GM19193 (cell line): ENCODE measurements around the gene KLHL26.

Source experiments
- POLR2A ChIP-seq: IDR thresholded peaks from 4 replicates; pipeline ENCODE4 v1.6.1; 2011; ENCODE audit not compliant: insufficient read depth, insufficient read length; ENCODE audit errors: extremely low read depth

The KLHL26 gene

DNA sequence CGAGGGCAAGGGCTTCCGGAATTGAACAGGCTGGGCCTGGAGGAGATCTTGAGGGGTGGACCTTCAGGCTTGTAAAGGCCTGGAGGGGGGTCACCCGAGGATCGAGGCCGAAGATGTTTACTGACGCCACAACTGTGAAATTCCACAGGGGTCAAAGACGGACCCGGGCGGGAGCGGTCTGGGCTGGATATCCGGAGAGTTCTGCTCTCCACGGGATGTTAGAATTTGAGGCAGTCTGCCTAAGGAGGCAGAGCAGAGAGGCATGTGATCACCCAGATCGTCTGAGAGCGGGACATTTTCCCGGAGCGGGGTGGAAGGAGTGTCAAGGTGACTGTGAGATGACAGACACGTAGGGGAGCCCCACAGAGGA is 13.2 kb downstream of the KLHL26 start:
- TF ChIP-seq POLR2A, result no peak

DNA sequence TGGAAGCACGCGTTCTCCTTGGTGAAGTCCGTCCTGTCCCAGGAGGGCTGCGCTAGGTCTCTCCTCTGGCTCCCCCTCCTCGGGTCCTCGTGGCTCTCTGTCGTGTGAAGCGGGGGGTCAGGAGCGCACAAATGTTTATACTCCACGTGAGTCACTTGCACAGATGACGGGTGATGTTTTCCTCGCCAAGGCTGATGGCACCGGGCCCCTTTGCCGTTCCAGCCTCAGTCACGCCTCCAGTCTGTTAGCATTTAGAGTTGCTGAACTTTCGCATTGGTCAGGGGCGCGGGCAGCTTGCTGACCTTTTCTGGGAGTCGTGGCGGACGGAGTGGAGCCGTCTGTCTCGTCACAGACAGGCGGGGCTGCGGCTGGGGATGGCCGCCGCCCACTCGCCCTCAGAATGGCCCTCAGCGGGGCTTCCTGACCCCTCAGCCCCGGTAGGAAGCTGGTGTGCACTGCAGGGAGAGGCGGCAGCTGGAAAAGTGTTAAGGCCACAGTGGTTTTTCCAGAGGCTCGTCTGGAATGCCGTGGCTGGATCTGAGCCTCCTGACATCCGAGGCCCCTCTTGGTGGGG is 13.7 kb downstream of the KLHL26 start:
- no peak for TF ChIP-seq POLR2A

DNA sequence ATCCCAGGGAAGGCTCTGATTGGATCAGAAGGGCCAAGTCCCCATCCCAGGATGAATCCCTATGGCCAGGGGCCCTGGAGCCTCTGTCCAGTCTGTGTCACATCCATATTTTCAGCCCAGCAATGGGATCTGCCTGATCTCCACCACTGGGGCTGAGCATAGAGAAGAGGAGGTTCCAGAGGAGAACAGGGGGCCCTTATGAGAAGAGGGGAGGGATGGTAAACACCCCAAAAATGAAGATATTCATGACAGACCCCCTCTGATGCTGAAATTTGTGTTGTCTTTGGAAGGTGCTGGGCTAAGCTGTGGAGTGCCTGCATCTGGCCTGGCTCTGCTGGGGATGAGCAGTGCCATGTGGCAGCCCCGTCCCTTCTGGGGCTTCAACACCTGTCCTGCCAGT is 14.5 kb downstream of the KLHL26 start:
- TF ChIP-seq POLR2A, result no peak

DNA sequence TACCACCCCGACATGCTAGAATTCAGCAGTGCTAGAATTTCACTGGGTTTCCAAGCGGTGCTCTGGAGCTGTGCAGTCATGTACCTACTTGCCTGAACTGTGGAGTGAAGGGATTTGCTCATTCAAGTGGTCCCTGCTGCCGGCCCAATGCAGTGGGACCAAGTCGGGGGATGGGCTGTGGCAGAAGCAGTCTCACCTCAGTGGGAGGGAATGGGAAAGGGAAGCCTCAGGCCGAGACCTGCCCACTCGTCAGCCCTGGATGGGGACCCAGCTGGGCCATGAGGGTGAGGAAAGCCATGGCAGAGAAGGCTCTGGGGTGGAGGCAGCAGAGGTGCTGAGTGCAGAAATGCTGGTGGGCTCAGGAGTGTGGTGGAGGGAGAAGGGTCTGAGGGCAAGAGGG is 14.9 kb downstream of the KLHL26 start:
- no peak for TF ChIP-seq POLR2A

DNA sequence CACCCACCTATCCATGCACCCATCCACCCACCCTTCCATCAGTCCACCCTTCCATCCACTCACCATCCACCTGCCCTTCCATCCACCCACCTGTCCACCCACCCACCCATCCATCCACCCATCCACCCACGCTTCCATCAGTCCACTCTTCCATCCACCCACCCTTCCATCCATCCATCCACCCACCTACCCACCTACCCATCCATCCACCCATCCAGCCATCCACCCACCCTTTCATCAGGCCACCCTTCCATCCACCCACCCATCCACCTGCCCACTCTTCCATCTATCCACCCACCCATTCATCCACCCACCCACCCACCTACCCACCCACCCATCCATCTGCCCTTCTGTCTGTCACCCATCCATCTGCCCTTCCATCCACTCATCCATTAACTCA is 17.0 kb downstream of the KLHL26 start:
- TF ChIP-seq POLR2A, result no peak

DNA sequence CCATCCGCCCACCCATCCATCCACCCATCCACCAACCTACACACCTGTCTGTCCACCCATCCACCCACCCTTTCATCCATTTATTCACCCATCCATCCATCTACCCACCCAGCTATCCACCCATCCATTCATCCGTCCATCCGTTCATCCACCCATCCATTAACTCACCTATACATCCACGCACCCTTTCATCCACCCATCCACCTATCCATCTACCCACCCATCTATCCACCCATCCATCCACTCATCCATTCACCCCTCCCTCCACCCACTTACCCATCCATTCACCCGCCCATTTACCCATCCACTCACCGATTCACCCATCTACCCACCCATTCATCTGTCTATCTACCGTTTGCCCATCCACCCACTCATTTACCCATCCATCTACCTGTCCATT is 17.6 kb downstream of the KLHL26 start:
- TF ChIP-seq POLR2A, result no peak

DNA sequence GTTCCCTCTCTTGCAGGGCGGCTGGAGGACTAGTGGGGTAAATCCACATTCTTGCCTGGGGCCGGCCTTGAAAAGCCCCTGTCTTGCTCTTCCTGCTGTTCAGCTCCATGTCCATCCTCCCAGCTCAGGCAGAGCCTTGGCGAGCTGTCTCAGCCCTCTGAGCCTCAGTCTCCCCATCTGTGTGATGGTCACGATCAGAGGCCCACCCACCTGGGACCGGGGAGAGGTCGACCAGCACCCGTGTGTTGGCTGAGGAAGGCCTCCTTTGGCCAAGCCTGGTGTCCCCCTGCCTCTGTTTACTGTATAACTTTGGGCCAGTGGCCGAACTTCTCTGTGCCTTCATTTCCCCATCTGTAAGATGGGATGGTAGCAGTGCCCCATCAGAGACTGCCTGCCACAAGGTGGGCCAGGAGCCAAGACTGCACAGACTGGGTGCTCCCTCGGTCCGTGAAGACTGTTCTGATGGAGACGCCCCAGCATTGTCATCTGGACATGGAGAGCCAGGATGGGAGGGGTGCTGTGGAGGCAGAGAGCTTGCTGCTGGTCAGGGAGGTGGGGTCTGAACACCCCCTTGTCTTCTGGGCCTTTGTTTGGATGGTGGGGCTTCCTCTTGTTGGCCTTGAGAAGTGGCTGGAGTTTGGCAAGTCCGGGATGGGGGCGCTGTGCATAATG is 18.5 kb downstream of the KLHL26 start:
- no peak for TF ChIP-seq POLR2A

DNA sequence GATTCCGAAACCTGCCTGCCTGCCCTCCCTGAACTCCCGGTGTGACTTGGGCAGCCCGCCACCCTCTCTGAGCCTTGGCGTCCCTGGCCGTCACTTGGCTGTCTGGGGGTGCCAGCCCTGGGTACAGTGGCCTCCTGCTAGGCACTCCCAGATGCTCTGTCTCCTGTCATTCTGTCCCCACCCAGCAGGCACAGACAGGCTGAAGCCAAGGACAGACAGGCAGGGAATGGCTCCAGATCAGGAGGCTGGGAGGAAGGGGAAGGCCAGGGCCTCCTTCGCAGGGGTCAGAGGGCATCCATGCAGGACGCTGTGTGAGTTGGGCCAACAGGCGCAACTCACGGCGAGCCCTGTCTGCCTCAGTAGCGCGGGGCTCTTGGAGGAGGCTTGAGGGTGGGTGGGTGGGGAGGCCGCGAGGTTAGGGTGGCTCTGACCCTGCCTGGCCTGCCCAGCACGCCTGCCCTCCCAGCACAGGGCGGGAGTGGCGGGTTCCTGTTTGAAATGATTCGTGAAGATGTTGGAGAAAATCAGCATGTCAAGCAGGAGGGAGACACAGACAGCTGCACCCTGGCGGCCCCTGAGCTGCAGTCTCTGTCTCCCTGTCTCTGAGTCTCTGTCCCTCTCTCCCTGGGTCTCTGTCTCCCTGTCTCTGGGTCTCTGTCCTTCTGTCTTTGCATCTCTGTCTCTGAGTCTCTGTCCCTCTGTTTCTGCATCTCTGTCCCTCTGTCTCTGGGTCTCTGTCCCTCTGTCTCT is 19.7 kb downstream of the KLHL26 start:
- no peak for TF ChIP-seq POLR2A

DNA sequence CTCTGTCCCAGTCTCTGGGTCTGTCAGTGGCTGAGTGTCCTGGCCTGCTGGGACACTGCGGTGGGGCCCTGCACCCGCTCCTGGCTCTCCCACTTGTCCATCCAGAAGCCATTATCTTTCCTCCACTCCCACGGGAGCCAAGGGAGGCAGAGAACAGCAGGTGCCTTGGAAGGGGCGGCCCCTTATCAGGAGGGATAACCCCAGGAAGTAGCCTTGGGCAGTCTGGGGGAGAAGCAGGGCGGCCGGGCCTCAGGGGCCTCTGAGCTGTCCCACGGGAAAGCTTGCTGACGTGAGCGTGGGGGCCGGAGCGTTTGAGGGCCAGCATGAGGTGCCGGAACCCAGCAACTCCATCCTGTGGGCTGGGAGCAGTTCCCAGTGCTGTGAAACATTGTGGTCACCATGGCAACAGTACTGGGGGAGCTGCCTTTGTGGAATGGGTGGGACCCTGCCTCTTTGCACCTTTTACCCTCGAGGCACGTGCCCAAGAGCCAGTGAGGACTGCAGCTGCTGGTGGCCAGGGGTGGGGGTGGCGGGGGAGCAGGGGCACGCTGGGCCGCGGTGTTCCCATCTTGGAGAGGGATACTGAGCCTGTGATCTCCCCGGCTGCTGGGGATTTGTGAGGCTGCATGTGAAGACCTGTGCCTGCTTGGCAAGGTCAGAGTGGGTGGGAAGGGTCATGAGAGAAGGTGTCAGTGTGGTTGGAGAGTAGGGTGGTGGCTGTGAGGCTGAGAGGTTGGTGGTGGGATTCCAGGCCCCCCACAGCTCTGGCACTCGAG is 20.9 kb downstream of the KLHL26 start:
- TF ChIP-seq POLR2A, result no peak

DNA sequence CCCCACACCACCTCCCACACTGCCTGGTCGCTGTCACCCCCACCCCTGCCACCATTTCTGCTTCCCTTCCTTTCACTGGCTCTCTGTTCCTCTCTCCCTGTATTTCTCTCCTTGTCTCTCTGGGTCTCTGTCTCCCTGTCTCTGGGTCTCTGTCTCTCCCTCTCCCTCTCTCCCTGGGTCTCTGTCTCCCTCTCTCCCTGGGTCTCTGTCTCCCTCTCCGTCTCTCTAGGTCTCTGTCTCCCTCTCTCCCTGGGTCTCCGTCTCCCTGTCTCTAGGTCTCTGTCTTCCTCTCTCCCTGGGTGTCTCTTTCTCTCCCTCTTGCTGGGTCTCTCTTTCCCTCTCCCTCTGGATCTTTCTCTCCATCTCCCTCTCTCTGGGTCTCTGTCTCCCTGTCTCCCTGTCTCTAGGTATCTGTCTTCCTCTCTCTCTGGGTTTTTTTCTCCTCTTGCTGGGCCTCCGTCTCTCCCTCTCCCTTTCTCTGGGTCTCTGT is 21.6 kb downstream of the KLHL26 start:
- no peak for TF ChIP-seq POLR2A

DNA sequence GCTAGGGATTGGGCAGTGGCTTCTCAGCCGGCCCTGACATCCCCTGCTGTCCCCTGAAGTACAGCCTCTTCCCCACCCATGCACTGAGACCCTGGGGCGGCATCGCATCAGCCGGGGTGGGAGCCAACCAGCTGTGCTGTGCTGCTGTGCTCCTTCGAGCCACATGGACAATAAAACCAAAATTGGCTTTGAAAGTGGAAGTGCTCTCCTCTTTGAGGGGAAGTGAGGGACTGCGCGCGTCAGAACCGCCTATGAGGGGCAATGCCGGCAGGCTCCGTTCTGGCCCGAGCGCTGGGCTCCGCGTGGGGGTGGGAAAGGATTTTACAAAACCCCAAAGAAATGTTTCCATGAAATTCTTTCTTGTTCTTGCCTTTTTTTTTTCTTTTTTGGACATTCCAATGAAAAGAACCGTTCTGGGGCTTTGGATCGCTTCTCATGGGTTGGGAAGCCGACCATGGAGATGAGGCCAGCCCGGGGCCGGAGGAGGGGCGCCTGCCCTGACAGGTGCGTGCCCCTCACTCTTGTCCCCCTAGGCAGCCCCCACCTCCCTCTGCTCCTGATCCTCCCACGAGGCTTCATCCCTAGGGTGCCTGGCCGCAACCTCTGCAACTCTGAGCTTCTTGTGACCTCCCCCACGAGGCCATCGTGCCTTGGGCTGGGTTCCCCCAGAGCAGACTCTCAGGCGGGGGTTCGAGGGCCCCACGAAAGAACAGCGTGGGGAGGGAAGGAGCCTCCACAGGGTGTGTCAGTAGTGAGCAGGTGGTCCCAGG is 22.6 kb downstream of the KLHL26 start:
- no peak for TF ChIP-seq POLR2A

DNA sequence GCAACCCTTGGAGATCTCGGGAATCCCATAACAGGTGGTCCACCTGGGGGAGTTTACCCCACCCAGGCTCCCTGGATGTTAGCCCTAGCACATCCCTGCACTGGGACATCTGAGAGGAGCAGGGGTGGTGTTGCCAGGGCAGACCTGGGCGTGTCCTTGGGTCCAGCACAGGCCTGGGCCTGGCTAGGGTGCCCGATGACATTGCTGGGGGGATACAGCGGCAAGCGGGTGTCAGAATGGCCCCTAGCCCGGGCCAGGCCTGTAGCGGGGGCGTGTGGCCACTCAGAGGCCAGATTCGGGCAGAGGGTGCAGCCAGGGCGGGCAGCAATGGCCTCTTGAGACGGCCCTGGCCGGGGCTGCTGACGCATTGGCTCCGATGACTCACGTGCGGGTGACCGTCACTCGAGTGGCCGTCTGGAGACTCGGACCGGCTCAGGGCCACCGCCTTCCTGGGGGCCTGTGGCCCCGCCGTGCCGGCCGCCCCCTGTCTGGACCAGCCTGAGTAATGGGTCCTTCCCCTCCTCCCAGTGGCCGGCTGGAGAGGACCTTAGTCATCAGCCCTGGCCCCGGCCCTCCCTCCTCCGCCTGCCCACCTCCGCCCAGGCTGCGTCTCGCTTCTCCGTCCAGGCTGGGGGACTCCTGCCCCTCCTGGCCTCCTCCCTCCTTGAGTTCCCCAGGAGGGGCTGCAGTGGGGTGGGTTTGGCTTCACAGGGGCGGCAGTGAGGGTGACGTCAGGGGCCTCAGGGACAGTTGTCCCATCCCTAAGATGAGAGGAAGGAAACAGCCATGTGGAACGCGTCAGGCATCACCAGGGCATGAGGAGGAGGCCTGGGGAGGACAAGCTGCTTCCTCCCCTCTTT is 23.5 kb downstream of the KLHL26 start:
- no peak for TF ChIP-seq POLR2A

DNA sequence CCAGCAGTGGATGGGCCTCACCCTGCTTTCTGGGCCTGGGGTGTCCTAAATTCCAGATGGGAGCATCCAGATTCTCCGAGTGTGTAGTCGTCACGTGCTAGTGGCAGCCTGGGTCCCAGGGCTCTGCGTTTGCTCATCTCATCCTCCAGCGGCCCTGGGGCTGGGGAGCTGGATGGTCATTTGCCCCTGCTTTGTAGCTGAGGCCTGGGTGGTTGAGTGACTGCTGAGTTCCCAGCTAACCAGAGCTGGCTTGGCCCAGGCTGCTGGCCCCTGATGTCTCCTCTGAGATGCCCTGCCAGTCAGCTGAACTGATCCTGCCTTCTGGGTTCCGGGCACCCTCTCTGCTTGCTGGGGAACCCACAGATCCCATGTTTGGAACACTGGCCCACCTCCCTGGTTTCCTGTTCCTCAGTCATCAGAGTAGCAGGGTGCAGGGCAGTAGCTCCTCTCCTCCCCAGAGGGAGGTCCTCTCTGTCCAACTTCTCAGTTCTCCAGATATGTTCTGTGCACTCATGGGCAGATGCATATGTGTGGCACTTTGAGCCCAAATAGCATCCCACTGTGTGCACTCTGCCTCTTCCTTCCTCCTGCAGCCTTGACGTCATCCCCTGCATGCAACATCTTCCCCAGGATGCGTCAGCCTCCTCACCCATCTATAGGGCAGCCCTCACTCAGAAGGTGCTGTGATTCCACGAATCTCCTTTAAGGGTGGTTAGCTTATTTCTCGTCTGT is 24.3 kb downstream of the KLHL26 start:
- no peak for TF ChIP-seq POLR2A
